ENCODE measurements around the gene BMF.

The BMF gene

DNA sequence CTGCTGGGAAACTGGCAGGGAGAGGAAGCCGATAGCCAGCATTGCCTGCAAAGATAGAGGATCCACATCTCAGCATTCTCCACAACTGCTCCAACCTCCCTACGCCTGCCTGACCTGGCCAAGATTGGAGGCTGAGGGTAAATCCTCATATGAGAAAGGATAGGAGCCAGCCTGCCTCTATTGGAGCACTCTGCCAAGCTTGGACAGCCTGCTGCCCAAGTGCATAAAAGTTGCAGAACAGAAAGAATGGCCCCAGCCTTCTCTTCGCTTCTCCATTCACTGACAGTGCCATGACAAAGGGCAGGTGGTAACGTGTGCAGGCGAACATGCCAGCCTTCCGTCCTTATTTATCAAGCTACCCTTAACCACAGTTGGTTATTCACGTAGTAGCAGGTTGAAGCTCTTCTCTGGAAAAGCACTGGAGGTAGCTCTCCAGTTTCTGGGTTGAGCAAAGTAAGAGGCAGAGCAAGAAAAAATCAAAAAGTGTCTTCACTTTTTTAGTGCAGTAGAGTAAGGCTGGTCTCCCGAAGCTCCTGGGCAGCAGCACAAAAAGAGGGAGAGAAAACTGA, 4.3 kb downstream of the BMF start:
- peak overlapping the region; percentile 78 to 99 (median 80) for H3K4me3 Mint-ChIP-seq
- H3K27ac Mint-ChIP-seq, result peak overlapping the region; percentile 94 to 100 (median 95)
- H3K9me3 Mint-ChIP-seq, result no peaks in the 10 kb centered on the region
- H3K4me1 Mint-ChIP-seq, result peaks cover 84% of the 10 kb centered on the region
- TF ChIP-seq, protein P1, sequence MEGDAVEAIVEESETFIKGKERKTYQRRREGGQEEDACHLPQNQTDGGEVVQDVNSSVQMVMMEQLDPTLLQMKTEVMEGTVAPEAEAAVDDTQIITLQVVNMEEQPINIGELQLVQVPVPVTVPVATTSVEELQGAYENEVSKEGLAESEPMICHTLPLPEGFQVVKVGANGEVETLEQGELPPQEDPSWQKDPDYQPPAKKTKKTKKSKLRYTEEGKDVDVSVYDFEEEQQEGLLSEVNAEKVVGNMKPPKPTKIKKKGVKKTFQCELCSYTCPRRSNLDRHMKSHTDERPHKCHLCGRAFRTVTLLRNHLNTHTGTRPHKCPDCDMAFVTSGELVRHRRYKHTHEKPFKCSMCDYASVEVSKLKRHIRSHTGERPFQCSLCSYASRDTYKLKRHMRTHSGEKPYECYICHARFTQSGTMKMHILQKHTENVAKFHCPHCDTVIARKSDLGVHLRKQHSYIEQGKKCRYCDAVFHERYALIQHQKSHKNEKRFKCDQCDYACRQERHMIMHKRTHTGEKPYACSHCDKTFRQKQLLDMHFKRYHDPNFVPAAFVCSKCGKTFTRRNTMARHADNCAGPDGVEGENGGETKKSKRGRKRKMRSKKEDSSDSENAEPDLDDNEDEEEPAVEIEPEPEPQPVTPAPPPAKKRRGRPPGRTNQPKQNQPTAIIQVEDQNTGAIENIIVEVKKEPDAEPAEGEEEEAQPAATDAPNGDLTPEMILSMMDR (IDR thresholded peaks at IDR 0.05; ENCODE audit: unreplicated experiment in 3 of 3), result no peak
- H3K27me3 Mint-ChIP-seq (ENCODE audit: low read depth), result peaks cover 4% of the 10 kb centered on the region
- H3K36me3 Mint-ChIP-seq (ENCODE audit: low read depth), result peaks cover 53% of the 10 kb centered on the region

DNA sequence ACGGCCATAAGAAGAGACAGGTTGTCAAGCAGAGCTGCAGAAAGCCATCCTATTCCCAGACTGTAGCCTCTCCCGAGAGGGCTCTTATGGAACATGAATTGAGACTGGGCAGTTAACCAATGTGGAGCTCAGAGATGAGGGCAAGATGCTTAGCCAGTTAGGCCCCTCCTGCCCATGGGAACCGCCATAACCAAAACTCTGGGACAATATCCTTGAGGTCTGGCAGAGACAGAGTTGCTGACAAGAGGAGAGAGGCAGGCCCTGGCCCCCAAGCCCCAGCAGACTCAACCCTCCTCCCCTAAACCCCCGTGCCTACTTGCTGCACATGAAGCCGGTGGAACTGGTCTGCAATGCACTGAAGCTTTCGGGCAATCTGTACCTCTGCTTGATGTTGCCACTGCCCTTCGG, 4.8 kb downstream of the BMF start:
- H3K9me3 Mint-ChIP-seq, result no peaks in the 10 kb centered on the region

GRCh38 chr15:40102897-40103858, 5.5 kb downstream of the BMF start:
- Mint-ChIP-seq H3K27ac (peak overlapping the region; percentile 94 to 100 (median 99)), H3K4me1 (peaks cover 89% of the 10 kb centered on the region), H3K27me3 (ENCODE audit: low read depth) (no peaks in the 10 kb centered on the region), H3K4me3 (peak overlapping the region; percentile 78 to 80 (median 78)), H3K9me3 (no peaks in the 10 kb centered on the region), H3K36me3 (ENCODE audit: low read depth) (peaks cover 64% of the 10 kb centered on the region)
- TF ChIP-seq, protein P1 (IDR thresholded peaks at IDR 0.05; ENCODE audit: unreplicated experiment in 3 of 3), result no peak

More for the DNA sequence above, 4.8 kb downstream of the BMF start:
- H3K4me1 Mint-ChIP-seq, result peaks cover 84% of the 10 kb centered on the region
- H3K4me3 Mint-ChIP-seq, result peak overlapping the region; percentile 78 to 80 (median 78)
- H3K36me3 Mint-ChIP-seq (ENCODE audit: low read depth), result peaks cover 58% of the 10 kb centered on the region
- H3K27ac Mint-ChIP-seq, result peak overlapping the region; percentile 94 to 100 (median 95)
- TF ChIP-seq, protein P1 (IDR thresholded peaks at IDR 0.05; ENCODE audit: unreplicated experiment in 3 of 3), result no peak
- H3K27me3 Mint-ChIP-seq (ENCODE audit: low read depth), result peaks cover under 1% of the 10 kb centered on the region

DNA sequence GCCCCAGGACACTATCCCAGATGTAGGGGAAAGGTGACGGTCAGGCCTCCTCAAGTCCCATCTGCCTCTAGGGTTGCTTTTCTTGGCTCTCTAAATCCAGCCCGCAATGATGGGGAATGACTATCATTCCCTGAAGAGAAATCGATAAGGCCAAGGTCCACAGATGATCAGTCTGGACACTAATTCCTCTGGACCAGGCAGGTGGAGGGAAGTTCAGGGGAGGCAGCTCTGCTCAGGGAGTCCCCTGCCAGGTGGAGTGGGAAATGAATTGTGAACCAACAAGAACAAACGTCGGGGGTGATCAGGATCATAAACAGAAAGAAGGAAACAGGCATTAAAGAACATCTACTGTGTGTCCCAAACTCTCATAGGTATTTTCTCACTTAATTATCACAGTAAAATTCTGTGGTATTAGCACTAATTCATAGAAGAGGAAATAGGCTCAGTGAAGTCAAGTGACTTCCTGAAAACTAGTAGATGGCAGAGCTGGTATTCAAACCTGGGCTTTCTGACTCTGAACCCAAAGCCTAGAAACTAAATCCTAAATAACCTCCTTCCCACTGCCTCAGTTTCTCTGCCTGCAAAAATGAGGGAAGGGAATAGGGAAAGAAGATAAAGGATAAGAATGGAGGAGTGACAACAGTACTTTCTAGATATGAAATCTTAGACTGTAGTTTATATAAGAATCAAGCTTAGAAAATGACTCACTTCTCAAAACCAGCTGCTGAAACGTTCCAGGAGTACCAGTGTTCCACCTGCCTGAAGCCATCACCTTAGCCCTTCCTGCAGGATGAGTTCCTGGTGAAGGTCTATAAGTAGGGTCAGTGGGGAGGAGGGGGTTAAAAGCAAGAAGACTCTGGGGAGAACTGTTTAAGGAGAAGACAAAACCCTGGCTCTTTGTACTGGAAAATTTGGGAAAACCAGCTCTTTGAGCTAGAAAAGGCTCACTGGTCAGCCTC, 7.5 kb downstream of the BMF start:
- peaks cover 95% of the 10 kb centered on the region for H3K4me1 Mint-ChIP-seq
- peak overlapping the region in 2 of 3 experiments; percentile 60 to 68 for H3K4me3 Mint-ChIP-seq
- peak overlapping the region; percentile 97 to 100 (median 99) for H3K27ac Mint-ChIP-seq
- peaks cover 67% of the 10 kb centered on the region for H3K36me3 Mint-ChIP-seq (ENCODE audit: low read depth)
- TF ChIP-seq, protein P1 (IDR thresholded peaks at IDR 0.05; ENCODE audit: unreplicated experiment in 3 of 3), result no peak
- H3K9me3 Mint-ChIP-seq, result no peaks in the 10 kb centered on the region
- no peaks in the 10 kb centered on the region for H3K27me3 Mint-ChIP-seq (ENCODE audit: low read depth)

DNA sequence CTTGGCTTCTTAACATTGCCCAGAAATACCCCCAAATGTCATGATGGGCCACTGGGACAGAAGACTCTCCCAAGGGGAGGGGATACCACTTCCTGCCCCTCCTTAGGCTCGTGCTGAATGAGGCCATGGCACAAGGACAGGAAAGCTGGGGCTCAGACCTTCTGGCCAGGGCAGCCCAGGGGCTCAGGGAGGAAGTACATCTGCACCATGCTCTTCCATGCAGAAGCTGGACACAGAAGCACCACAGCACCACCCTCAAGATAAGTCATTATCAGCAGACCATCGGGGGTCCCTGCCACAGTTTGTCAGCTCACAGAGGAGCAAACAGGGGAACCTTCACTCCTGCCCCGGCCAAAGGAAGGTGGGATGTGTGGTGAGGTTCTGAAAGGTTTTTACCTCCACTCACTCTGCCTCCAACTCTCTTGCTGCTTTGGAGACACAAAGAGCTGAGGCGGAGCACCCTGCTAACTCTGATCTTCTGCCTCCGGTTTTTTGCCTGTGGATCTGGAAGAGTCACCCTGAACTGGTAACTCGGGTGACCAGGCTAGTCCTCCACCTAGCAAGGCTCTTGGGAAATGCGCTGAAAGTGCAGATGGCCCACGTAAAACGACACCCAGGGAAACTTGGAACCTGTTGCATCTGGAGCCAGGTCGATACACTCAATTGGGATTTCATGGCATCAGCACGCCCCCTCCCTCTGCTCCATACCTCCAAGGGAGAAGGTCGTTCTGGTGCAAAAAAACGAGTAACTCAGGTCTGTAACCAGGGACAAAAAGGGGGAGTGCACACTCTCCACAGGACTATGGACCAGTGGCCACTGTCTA, 8.3 kb downstream of the BMF start:
- H3K36me3 Mint-ChIP-seq (ENCODE audit: low read depth), result peaks cover 64% of the 10 kb centered on the region
- peak overlapping the region in 2 of 3 experiments; percentile 19 to 60 for H3K4me3 Mint-ChIP-seq
- TF ChIP-seq, protein P1 (IDR thresholded peaks at IDR 0.05; ENCODE audit: unreplicated experiment in 3 of 3), result no peak
- H3K27me3 Mint-ChIP-seq (ENCODE audit: low read depth), result no peaks in the 10 kb centered on the region
- peaks cover 95% of the 10 kb centered on the region for H3K4me1 Mint-ChIP-seq
- H3K27ac Mint-ChIP-seq, result peak overlapping the region; percentile 97 to 100 (median 99)
- H3K9me3 Mint-ChIP-seq, result no peaks in the 10 kb centered on the region

All from nephron (organoid).